ENCODE data around the gene FUBP1. TPM values are rescaled to one million over a fixed set of nuclear protein-coding genes. Genes with fewer than 3 reads are reported as not detected.

FUBP1 gene
- total RNA-seq, 1 donor from 2014 or later, result 23.2 TPM

Other genes with a start within 250 kb of the FUBP1 start
- 23.3 TPM for gene USP33, start 219.2 kb downstream of the FUBP1 start, total RNA-seq
- 8.3 TPM for gene MIGA1, start 199.4 kb downstream of the FUBP1 start, total RNA-seq
- gene NEXN, start 90.4 kb downstream of the FUBP1 start, total RNA-seq, result 0.68 TPM
- 7.3 TPM for gene DNAJB4, start 25.9 kb upstream of the FUBP1 start, total RNA-seq
- gene GIPC2, start 66.9 kb upstream of the FUBP1 start, total RNA-seq, result 9.0 TPM